HG03571 (cell line): ENCODE measurements around the gene MYOG.

Experiments
- ATAC-seq: cut with Tn5 transposase; IDR thresholded peaks from one replicate; pipeline ENCODE4 v1.9.1; 2021; ENCODE audit not compliant: unreplicated experiment

The MYOG gene

DNA sequence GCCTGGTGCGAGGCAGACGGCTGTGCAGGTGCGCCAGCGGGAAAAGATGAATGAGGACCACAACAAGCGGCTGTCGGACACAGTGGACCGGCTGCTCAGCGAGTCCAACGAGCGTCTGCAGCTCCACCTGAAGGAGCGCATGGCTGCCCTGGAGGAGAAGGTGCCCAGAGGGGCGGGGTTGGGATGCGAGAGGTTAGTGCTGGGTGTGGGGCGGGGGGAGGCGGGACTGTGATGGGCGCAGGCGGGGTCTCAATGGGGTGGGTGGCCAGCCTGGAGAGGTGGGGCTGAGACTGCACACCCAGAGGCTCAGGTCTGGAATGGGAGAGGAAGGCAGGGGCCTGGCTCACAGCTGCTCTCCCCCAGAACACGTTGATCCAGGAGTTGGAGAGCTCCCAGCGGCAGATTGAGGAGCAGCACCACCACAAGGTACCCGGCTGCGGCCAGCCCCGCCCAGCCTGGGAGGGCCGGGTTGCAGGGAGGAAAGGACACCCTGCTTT, 37.2 kb downstream of the MYOG start:
- ATAC-seq = no peak

DNA sequence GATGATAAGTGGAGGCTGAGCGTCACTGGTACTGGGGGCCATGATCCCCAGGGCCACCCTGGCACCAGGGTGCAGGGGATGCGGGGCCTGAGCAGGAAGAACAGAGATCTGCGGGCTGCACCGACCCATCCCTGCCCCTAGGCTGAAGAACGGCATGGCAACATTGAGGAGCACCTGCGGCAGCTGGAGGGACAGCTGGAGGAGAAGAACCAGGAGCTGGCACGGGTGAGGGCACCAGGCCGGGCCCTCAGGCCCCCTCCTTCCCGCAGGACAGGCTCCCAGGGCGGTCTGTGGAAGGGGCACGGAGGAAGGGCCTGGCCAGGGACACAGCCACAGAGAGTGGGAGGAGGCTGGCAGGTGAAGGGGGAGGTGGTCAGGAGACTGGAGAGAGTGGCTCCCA, 37.7 kb downstream of the MYOG start:
- no peak for ATAC-seq

DNA sequence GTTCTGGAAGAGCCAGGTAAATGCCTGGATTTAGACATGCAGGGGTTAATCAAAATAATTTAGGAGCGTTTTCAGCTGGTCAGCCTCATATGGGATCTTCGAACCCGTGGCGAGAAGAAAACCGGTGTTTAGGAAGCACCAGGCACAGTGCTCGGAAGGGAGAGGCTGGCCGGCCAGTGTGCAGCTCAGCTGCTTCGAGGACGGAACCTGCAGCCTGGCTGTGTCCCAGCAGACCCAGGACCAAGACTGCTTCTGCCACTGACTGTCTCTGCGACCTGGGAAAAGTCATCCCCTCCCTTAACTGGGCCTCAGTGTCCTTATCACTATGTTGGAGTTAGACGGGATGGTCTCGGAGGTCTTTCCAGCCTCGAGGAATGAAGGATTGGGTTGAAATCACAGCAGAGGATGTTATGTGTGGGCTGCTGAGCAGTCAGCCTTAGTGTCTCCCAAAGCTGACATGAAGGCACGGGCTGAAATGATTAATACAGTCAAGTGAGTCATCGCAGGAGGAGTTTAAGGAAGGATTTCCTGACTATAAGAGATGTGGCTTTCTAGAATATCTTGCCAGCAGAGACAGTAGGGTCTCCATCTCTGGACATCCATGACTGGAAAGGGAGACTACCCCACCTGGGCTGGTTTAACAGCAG, 38.7 kb downstream of the MYOG start:
- ATAC-seq = no peak

GRCh38 chr1:203045821-203046594, 39.8 kb downstream of the MYOG start:
- no peak for ATAC-seq

DNA sequence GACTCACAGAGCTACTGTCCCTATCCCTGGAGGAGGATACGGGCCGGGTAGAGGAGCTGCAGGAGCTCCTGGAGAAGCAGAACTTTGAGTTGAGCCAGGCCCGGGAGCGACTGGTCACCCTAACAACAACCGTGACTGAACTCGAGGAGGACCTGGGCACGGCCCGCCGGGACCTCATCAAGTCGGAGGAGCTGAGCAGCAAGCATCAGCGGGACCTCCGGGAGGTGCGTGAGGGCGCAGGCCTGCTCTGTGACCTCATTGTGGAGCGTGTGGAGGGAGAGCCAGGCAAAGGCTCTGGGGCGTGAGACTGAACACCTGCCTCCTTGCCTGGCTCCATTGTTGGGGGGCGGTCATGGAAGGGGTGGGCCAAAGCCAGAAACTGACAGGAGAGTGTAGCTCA, 40.5 kb downstream of the MYOG start:
- no peak for ATAC-seq

- ATAC-seq = no peak
Measured at GRCh38 chr1:203044546-203045250, 41.1 kb downstream of the MYOG start.

GRCh38 chr1:203043830-203044545, 41.8 kb downstream of the MYOG start:
- ATAC-seq = no peak

- no peak for ATAC-seq
Measured at GRCh38 chr1:203041351-203041932, 44.4 kb downstream of the MYOG start.

DNA sequence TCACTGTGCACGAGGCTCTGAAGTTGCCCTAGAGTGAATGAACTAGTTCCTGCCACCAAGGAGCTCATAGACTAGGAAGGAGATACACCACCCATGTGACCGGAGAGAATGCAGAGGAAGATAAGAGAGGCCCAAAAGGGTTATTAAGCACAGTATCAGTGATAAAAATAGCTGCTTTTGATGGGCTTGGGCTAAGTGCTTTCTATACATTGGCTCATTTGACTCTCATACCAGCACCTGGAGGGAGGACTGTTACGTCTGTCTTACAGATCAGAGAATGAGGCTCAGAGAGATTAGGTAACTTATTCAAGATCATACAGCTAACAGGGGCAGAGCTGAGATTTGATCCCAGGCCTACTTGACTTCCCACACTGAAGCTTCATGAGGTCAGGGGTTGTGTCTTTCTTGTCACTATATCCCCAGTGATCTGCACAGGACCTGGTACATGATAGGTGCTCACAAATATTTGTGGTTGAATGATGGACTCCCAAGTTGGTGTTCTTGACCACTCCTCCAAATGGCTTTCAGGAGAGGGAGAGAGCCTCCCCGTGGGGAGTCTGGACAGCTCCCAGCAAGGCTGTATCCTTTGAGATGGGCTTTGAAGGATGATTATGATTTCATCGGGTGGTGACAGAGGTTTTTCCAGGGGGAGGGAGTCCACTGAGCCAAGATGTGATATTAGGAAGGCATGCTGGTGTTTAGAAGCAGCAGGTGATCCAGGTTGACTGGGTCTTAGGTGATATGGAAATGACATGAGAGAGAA, 45.1 kb downstream of the MYOG start:
- no peak for ATAC-seq

- ATAC-seq = no peak
Measured at GRCh38 chr1:203039609-203040512, 46.0 kb downstream of the MYOG start.

- ATAC-seq = no peak
Measured at GRCh38 chr1:203038891-203039608, 46.8 kb downstream of the MYOG start.

GRCh38 chr1:203038217-203038741, 47.5 kb downstream of the MYOG start:
- peak; percentile 60 for ATAC-seq

GRCh38 chr1:203037509-203038190, 48.2 kb downstream of the MYOG start:
- no peak for ATAC-seq

DNA sequence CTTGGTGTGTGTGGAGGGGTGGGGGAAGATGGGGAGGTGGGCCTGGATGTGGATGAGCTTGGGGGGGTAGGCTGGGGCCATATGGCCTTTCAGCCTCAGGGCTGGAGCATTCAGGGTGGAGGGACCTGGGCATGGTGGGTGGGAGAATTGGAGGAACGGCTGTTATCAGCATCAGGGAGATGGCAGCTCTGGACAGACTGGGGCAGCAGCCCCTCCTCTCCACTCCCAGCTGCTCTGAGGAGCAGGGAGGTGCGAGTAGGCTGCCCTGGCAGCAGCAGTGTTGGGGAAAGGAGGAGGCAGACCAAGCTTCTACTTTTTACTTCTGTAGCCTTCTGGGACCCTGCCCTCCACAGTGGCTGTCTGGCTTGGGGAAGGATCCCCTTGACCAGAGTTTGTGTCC, 49.3 kb downstream of the MYOG start:
- ATAC-seq = no peak

GRCh38 chr1:203036135-203036534, 49.7 kb downstream of the MYOG start:
- no peak for ATAC-seq

DNA sequence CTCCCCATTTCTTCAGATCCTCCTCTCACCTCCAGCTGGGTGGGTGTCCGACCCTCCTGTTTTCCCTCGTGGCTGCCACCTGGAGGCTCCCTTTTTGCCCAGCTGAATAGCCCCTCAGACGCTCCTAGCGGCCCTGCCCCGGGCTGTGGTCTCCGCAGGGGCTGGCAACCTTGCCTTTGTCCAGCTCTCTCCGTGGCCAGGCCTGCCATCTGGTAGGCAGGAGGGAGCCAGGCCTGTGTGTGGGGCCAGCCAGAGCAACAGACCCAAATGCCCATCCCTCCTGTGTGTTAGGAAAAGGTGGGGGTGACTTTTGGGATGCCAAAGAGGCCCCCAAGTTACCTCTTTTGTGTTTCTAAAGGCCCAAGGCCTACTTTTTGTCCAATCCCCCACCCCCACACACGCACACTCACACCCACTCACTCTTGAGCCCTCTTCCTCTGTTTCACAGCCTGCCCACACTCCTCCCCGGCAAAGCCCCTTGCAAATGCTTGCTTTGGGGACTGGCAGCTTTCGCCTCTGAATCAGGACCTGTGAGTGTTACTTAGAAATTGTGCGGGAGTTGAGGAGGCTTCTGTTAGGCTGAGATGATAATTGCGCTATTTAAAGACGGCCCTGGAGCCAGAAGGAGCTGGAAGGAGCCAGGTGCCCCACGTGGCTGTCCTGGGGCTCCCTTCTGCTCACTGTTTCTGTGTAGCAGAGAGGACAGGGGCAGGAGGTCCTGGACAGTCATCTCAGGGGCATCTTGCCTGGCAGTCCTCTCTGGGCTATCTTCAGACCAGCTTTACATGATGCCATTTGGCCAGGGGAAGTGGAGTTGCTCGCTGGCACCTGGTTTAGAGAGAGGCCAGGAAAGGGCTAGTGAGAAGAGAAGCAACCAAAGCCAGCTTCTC, 50.5 kb downstream of the MYOG start:
- ATAC-seq = no peak
